Measurements from ENCODE around the gene RNH1. TPM values are rescaled to one million over a fixed set of nuclear protein-coding genes. Genes with fewer than 3 reads are reported as not detected.
A peak's percentile ranks its signal among the peaks of the same experiment; 100 is the strongest.

The RNH1 gene
- total and polyA plus RNA-seq, 10 of the 15 experiments (the other 5 are each of a cell fraction or from before 2014, with no cell fraction given): 2.3 to 162 (median 72.1) TPM

GRCh38 chr11:554428-555226 lies 47.6 kb upstream of the RNH1 start:
- H3K79me2 ChIP-seq (ENCODE audit: control insufficient read depth, insufficient read depth, low read length): no peaks in the 10 kb centered on the region
- H3K9ac ChIP-seq (ENCODE audit: control insufficient read depth, insufficient read depth, low read length): no peak overlapping the region
- DNase-seq (ENCODE audit: low read depth, low spot score) (no peak), FAIRE-seq (peak; percentile 47), ATAC-seq (peak; percentile 90)
- H2AFZ ChIP-seq (ENCODE audit: control insufficient read depth, low read depth, low read length): peak overlapping the region; percentile 39
- intact Hi-C loops (cut with micrococcal nuclease; ENCODE audit: unreplicated experiment): loop anchor here (2.0 kb wide), 1 partner anchor 168 kb away; no protein-coding TSS in a partner anchor
- H3K9me3 ChIP-seq (replicated peaks; ENCODE audit: control insufficient read depth, insufficient read depth, low read length): no peaks in the 10 kb centered on the region
- H3K4me3 ChIP-seq: peak overlapping the region; percentile 41; the same call in 1 of the 2 replicates
- no peaks in the 10 kb centered on the region for H3K36me3 ChIP-seq (ENCODE audit: control insufficient read depth in 2 of 2, insufficient read depth in 2 of 2, low read length in 1 of 2)
- no peak overlapping the region for H3K27ac ChIP-seq (ENCODE audit: control insufficient read depth, insufficient read depth)
- H3K4me2 ChIP-seq (ENCODE audit: control insufficient read depth, insufficient read depth): peak overlapping the region; percentile 79
- peaks cover 0 to 5% of the 10 kb centered on the region in 2 experiments; a peak in 2 of 4 replicates for H3K27me3 ChIP-seq (replicated peaks in 1 of 2; ENCODE audit: control insufficient read depth in 2 of 2, insufficient read depth in 2 of 2, low read length in 1 of 2)
- ChIA-PET CTCF (interaction anchor here (0.6 to 1.8 kb wide), 7 partner anchors 16 to 242 kb away, joined by 3 to 54 read pairs (median 3); no protein-coding TSS in a partner anchor), SMC1A (ENCODE audit: uncharacterized antibody, unreplicated experiment) (interaction anchor here (0.7 to 1.6 kb wide), 3 partner anchors 19 to 172 kb away, joined by 3 to 6 read pairs (median 4); partner anchors contain the start of gene HRAS), RAD21 (ENCODE audit: unreplicated experiment) (interaction anchor here (0.5 to 2.6 kb wide), 10 partner anchors 9 to 172 kb away, joined by 3 to 22 read pairs (median 4); partner anchors contain the start of genes DEAF1 and TMEM80), POLR2A (interaction anchor here (1.0 to 1.4 kb wide), 3 partner anchors 19 to 171 kb away, joined by 3 to 5 read pairs (median 4); partner anchors contain the start of genes HRAS and PHRF1)
- 17% methylated on average over 28 of the region's 60 CpGs for WGBS (ENCODE audit: insufficient coverage, insufficient replicate concordance, low lambda C conversion rate, missing lambda C conversion rate)
- in situ Hi-C loops (cut with MboI): loop anchor here (5.0 kb wide), 1 partner anchor 158 kb away; no protein-coding TSS in a partner anchor
- no peaks in the 10 kb centered on the region for H4K20me1 ChIP-seq (ENCODE audit: control insufficient read depth, insufficient read depth)
- BruUV-seq (replicated peaks): no TSS peak
- H3K4me1 ChIP-seq (ENCODE audit: control insufficient read depth, insufficient read depth, low read length): no peaks in the 10 kb centered on the region; the same call in 1 of the 2 replicates
- TF ChIP-seq SMC3 (IDR thresholded peaks at IDR 0.05; ENCODE audit: borderline replicate concordance, low read length) (peak; percentile 51; the same call in 1 of the 2 replicates), ZBTB40 (IDR thresholded peaks at IDR 0.05; ENCODE audit: borderline replicate concordance) (no peak), CTCF (IDR thresholded peaks at IDR 0.05 in 2 of 3, conservative IDR thresholded peaks at IDR 0.05 in 1 of 3; ENCODE audit: control insufficient read depth in 2 of 3, extremely low read depth in 1 of 3, insufficient read depth in 1 of 3, low read depth in 3 of 3, low read length in 3 of 3) (peak; percentile 48 to 79 (median 74)), POLR2A (IDR thresholded peaks at IDR 0.05; ENCODE audit: low read depth, low read length) (peak; percentile 26), RAD21 (IDR thresholded peaks at IDR 0.05; ENCODE audit: insufficient read depth, low read depth, low read length) (peak; percentile 77), ZNF24 (IDR thresholded peaks at IDR 0.05) (no peak), TCF3 (IDR thresholded peaks at IDR 0.05; ENCODE audit: borderline replicate concordance, insufficient read depth, low read depth, low read length) (peak; percentile 79), DPF2 (IDR thresholded peaks at IDR 0.05) (peak; percentile 19; the same call in 1 of the 2 replicates), FOXK2 (IDR thresholded peaks at IDR 0.05) (no peak), ZNF622 (IDR thresholded peaks at IDR 0.05) (no peak), YY1 (IDR thresholded peaks at IDR 0.05; ENCODE audit: low read depth, low read length) (0 out of 2 replicates have a peak, but pooled peaks have one; percentile 21), IKZF1 (conservative IDR thresholded peaks at IDR 0.05) (0 out of 2 replicates have a peak, but pooled peaks have one; percentile 16), GATAD2B (conservative IDR thresholded peaks at IDR 0.05; ENCODE audit: low read depth) (0 out of 2 replicates have a peak, but pooled peaks have one; percentile 15), EGR1 (IDR thresholded peaks at IDR 0.05; ENCODE audit: borderline replicate concordance in 1 of 2, low read depth in 2 of 2, low read length in 2 of 2) (0 out of 3 replicates have a peak, but pooled peaks of 1 of the 2 experiments have one; percentile 7)
- TF ChIP-seq, protein P1, sequence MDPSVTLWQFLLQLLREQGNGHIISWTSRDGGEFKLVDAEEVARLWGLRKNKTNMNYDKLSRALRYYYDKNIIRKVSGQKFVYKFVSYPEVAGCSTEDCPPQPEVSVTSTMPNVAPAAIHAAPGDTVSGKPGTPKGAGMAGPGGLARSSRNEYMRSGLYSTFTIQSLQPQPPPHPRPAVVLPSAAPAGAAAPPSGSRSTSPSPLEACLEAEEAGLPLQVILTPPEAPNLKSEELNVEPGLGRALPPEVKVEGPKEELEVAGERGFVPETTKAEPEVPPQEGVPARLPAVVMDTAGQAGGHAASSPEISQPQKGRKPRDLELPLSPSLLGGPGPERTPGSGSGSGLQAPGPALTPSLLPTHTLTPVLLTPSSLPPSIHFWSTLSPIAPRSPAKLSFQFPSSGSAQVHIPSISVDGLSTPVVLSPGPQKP (IDR thresholded peaks at IDR 0.05; ENCODE audit: low read depth, low read length): 0 out of 2 replicates have a peak, but pooled peaks have one; percentile 33
